Stomach (tissue), 19 donors: Measurements from ENCODE around the gene FGF4. TPM values are rescaled to one million over a fixed set of nuclear protein-coding genes. Genes with fewer than 3 reads are reported as not detected.

Source experiments
- DNase-seq, 2 donors: peaks; one replicate each; pipeline versions ENCODE4 v3.0.0 to v3.0.0-alpha.2; 2013 to 2019
- H3K27ac ChIP-seq, 5 donors: fragments of 200-600 bp in 4 of 5; sonication (generic) in 4 of 5; one replicate each; pipeline ENCODE4 v1.5.1; 2013 to 2019; ENCODE audit warnings: mild to moderate bottlenecking in 1 of 5, moderate library complexity in 1 of 5
- H3K27me3 ChIP-seq, 3 donors: fragments of 200-600 bp; sonication (generic); one replicate each; pipeline ENCODE4 v1.5.1; 2017 to 2019; ENCODE audit warnings: mixed run types in 1 of 3
- H3K36me3 ChIP-seq, 4 donors: fragments of 200-600 bp; sonication (generic); 1 replicate in 3 of 4; 2 replicates in 1 of 4; pipeline ENCODE4 v1.5.1; 2016 to 2019
- H3K4me1 ChIP-seq, 4 donors: fragments of 200-600 bp; sonication (generic); one replicate each; pipeline ENCODE4 v1.5.1; 2016 to 2019
- H3K4me3 ChIP-seq, 4 donors: fragments of 200-600 bp; sonication (generic) in 3 of 4; one replicate each; pipeline ENCODE4 v1.5.1; 2016 to 2019; ENCODE audit warnings: mild to moderate bottlenecking in 1 of 4
- H3K9me3 ChIP-seq, 4 donors: fragments of 200-600 bp; sonication (generic); one replicate each; pipeline ENCODE4 v1.5.1; 2016 to 2019
- EP300 ChIP-seq: sonication (generic); formaldehyde crosslinking; IDR thresholded peaks from one replicate; pipeline ENCODE4 v1.6.1; 2017; ENCODE audit warnings: antibody characterized with exemption
- POLR2A ChIP-seq, 4 donors: fragments of 450-650 bp; IDR thresholded peaks; one replicate each; pipeline ENCODE4 v1.6.1; 2016; ENCODE audit warnings: antibody characterized with exemption in 4 of 4, control low read depth in 2 of 4, mild to moderate bottlenecking in 1 of 4, moderate library complexity in 1 of 4
- POLR2AphosphoS5 ChIP-seq, 3 donors: sonication (generic); formaldehyde crosslinking; IDR thresholded peaks; one replicate each; pipeline ENCODE4 v1.6.1; 2016; ENCODE audit warnings: antibody characterized with exemption in 3 of 3
- WGBS, 5 donors: extraction: QIAGEN DNeasy Blood & Tissue Kit in 3 of 5; methylation state at CpG; one replicate each; pipeline versions ENCODE4 v1.1.5 to v1.1.7; 2013 to 2018; 5-methylcytosine and 5-hydroxymethylcytosine counted together
- intact Hi-C: fragments of 100-400 bp; cut with DNase I; formaldehyde crosslinking; loops from one replicate; pipeline ENCODE4 v1.15.1; 2023; ENCODE audit warnings: low total_unique reads
- long read RNA-seq, 10 donors: transcript quantifications; one replicate each; lab custom pipeline, GENCODE V29; 2026
- polyA plus RNA-seq, 3 donors: library from polyadenylated mRNA; stranded (reverse); fragments of 200-250 nt; gene quantifications; one replicate each; pipeline ENCODE4 v1.2.3, GENCODE V29; 2013
- total RNA-seq, 5 donors: library from RNA; depleted of rRNA; stranded (reverse); fragments of >200 nt; gene quantifications; one replicate each; pipeline versions ENCODE4 v1.1.0 to v1.2.3, GENCODE V29; 2014 to 2016
- TF ChIP-seq, protein P1 (sequence below), 7 experiments: fragments of 450-650 bp in 4 of 7; fragments of 200-600 bp in 3 of 7; sonication (generic) in 3 of 7; IDR thresholded peaks; one replicate each; pipeline ENCODE4 v1.5.1; 2016 to 2019; ENCODE audit warnings: antibody characterized with exemption in 7 of 7, control low read depth in 2 of 7, mild to moderate bottlenecking in 1 of 7
- donor health status: healthy with polysubstance abuse.
- donor health status: Bipolar disorder and iron deficiency.
- donor health status: healthy.

The FGF4 gene, protein sequence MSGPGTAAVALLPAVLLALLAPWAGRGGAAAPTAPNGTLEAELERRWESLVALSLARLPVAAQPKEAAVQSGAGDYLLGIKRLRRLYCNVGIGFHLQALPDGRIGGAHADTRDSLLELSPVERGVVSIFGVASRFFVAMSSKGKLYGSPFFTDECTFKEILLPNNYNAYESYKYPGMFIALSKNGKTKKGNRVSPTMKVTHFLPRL
- total RNA-seq (not detected), polyA plus RNA-seq (not detected)
- long read RNA-seq, donor 1: 0 reads
- long read RNA-seq, donor 2: 0 reads
- long read RNA-seq, donor 3: 0 reads
- long read RNA-seq, donor 4: 0 reads
- long read RNA-seq, donor 5: 0 reads
- long read RNA-seq, donor 6: 0 reads
- long read RNA-seq, donor 7: 0 reads
- long read RNA-seq, donor 8: 0 reads
- long read RNA-seq, donor 9: 0 reads
- long read RNA-seq, donor 10: 0 reads

DNA sequence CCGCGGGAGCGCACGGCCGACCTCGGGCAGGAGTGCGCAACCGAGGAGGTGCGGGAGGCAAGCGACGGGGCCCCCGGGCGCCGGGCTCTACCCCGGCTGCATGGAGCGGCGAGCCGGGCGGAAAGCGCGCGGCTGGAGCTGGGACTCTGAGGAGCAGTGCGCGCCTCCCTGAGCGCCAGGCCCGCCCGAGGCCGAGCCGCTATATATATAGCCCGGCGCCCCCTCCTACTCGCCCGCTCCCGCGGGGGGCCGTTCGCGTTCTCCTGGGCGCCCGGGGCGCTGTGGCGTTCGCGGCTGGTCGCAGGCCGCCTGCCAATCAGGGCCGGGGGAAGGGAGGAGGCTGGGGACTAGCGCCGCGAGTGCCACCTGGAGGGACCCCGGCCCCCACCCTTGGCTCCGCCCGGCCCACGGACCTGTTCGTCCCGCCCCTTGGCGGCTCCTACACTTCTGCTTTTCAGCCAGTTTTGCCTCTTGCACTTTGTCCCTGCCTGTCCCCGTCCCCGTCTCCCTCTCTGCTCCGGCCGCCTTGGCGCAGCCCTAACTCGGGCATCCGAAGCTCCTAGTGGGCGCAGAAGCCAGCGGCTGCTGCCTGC lies at the start of gene FGF4:
FGF4 (minus strand) TSS at position 179 of the 593 bp plus-strand sequence. CDS start 257 bp downstream, outside the sequence.
- no peak for DNase-seq
- Histone ChIP-seq H3K4me1 (peaks cover 0 to 21% (median 0%) of the 10 kb centered on the region in 4 donors), H3K27ac (no peak within 1 kb of the TSS), H3K9me3 (no peaks in the 10 kb centered on the region), H3K27me3 (peaks cover 21 to 84% (median 46%) of the 10 kb centered on the region in 3 donors), H3K4me3 (no peak within 1 kb of the TSS), H3K36me3 (no peaks in the 10 kb centered on the region)
- TF ChIP-seq POLR2AphosphoS5 (IDR thresholded peaks at IDR 0.05) (no peak), POLR2A (IDR thresholded peaks at IDR 0.05) (no peak), EP300 (no peak)
- TF ChIP-seq, protein P1, sequence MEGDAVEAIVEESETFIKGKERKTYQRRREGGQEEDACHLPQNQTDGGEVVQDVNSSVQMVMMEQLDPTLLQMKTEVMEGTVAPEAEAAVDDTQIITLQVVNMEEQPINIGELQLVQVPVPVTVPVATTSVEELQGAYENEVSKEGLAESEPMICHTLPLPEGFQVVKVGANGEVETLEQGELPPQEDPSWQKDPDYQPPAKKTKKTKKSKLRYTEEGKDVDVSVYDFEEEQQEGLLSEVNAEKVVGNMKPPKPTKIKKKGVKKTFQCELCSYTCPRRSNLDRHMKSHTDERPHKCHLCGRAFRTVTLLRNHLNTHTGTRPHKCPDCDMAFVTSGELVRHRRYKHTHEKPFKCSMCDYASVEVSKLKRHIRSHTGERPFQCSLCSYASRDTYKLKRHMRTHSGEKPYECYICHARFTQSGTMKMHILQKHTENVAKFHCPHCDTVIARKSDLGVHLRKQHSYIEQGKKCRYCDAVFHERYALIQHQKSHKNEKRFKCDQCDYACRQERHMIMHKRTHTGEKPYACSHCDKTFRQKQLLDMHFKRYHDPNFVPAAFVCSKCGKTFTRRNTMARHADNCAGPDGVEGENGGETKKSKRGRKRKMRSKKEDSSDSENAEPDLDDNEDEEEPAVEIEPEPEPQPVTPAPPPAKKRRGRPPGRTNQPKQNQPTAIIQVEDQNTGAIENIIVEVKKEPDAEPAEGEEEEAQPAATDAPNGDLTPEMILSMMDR (IDR thresholded peaks at IDR 0.05): no peak
- intact Hi-C loops: no loop called here
- 2 to 7% (median 4%) methylated on average over 28 to 66 of the region's 66 CpGs for WGBS, 5 donors

DNA sequence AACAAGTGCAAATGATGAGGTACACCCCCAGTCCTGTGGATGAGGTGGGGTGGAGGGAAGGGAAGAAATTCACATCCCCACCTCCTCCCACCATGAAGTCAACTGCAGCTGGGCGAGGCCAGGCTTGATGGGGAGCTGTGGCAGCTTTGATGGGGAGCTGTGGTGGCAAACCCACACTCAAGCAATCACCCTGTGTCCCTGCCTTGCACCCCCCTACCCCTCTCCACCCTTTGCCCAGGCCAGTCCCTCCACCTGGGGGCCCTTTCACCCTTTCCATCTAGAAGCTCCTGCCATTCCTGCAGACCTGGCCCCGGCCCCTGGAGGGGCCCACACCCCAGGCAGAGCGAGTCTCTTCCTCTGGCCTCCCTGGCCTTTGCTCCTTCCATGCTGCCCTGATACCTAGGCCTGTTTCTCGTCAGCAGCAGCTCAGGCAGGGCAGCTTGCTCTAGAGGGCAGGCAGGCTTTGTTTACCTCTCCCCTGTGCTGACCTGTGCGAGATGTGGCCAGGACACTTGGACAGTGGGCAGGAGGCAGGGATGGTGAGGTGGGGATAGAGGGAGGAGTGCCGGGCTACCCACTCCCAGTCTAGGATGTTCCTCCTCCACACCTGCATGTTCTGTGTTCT lies 48.6 kb upstream of the FGF4 start:
- no peaks in the 10 kb centered on the region for H3K36me3 ChIP-seq
- intact Hi-C loops: no loop called here
- peaks cover 7 to 78% (median 29%) of the 10 kb centered on the region in 3 donors for H3K27me3 ChIP-seq
- no peak for DNase-seq
- peaks cover 0 to 9% (median 4%) of the 10 kb centered on the region in 4 donors for H3K9me3 ChIP-seq
- TF ChIP-seq POLR2A (IDR thresholded peaks at IDR 0.05): no peak
- TF ChIP-seq, protein P1 (IDR thresholded peaks at IDR 0.05): no peak
- no peak for TF ChIP-seq POLR2AphosphoS5 (IDR thresholded peaks at IDR 0.05)
- TF ChIP-seq EP300: no peak
- H3K4me3 ChIP-seq: no peak overlapping the region
- no peak overlapping the region for H3K27ac ChIP-seq
- WGBS, 5 donors: 49 to 60% (median 58%) methylated on average over 6 of the region's 6 CpGs
- H3K4me1 ChIP-seq: peaks cover 0 to 9% (median 0%) of the 10 kb centered on the region in 4 donors

DNA sequence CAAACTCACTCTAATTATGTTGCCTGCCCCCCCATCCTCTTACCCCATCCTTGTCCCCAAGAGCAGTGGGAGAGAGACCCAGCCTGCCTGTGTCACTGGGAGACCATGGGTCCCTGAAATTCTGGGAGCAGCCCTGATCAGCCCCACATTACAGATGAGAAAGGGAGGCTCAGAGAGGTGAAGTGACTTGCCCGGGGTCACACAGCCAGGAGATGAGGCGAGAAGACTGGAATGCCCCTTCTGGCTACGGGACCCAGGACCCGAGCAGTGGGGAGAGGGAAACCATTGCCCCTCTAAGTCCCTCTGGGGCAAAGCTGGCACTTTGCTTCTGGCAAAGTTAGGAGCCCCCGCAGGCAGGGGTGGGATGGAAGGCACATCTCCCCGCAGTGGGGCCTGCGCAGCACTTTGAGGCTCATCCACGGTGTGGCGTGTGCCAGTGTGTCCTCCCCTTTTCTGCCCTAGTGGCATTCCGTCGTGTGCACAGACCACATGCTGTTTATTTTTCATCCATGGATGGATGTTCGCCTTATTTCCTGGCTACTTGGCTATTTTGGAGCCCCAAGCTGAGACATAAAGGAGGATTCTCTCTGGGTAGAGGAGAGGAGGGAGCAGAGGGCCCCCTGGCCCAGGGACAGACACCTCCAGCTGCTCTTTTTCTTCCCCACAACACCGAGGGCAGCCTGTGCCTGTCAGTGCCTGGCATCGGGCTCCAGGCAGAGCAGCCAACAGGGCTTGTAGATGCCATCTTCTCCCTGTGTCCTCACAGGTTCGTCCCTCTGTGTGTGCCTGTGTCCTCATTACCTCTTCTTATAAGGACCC lies 47.7 kb upstream of the FGF4 start:
- Histone ChIP-seq H3K4me1 (peaks cover 0 to 18% (median 2%) of the 10 kb centered on the region in 4 donors), H3K4me3 (no peak overlapping the region), H3K27ac (no peak overlapping the region), H3K36me3 (no peaks in the 10 kb centered on the region), H3K9me3 (peaks cover 0 to 9% (median 4%) of the 10 kb centered on the region in 4 donors), H3K27me3 (peaks cover 15 to 87% (median 38%) of the 10 kb centered on the region in 3 donors)
- DNase-seq: no peak
- intact Hi-C loops: no loop called here
- TF ChIP-seq POLR2AphosphoS5 (IDR thresholded peaks at IDR 0.05) (no peak), POLR2A (IDR thresholded peaks at IDR 0.05) (no peak), EP300 (no peak)
- TF ChIP-seq, protein P1 (IDR thresholded peaks at IDR 0.05): no peak
- 65 to 73% (median 70%) methylated on average over 12 to 15 of the region's 15 CpGs for WGBS, 5 donors
